Astrocyte (in vitro differentiated cells and primary cell): ENCODE measurements around the gene GRK5. TPM values are rescaled to one million over a fixed set of nuclear protein-coding genes. Genes with fewer than 3 reads are reported as not detected.

Experiments used
- DNase-seq: peaks from one replicate; pipeline ENCODE4 v3.0.0-alpha.2; 2010; ENCODE audit warnings: low read depth
- FAIRE-seq: peaks from 2 replicates; lab custom pipeline; 2011; peaks lifted over from hg19 to GRCh38; lab: Jason Lieb, UNC
- H2AFZ ChIP-seq: 2 replicates; pipeline ENCODE4 v1.6.0; 2012; ENCODE audit warnings: low read depth, low read length, inconsistent platforms
- H3K27ac ChIP-seq: 2 replicates; pipeline ENCODE4 v1.5.1; 2011; ENCODE audit warnings: low read depth, low read length, inconsistent platforms
- H3K27me3 ChIP-seq: 2 replicates; pipeline ENCODE4 v1.6.0; 2011; ENCODE audit warnings: low read length, inconsistent platforms; ENCODE audit not compliant: insufficient read depth
- H3K36me3 ChIP-seq: 2 replicates; pipeline ENCODE4 v1.5.1; 2011; ENCODE audit warnings: low read length, inconsistent platforms; ENCODE audit not compliant: insufficient read depth
- H3K4me1 ChIP-seq: 2 replicates; pipeline ENCODE4 v1.5.1; 2011; ENCODE audit warnings: low read length, inconsistent platforms; ENCODE audit not compliant: insufficient read depth
- H3K4me2 ChIP-seq: 2 replicates; pipeline ENCODE4 v1.6.0; 2012; ENCODE audit warnings: low read length, inconsistent platforms
- H3K4me3 ChIP-seq: 2 replicates; pipeline ENCODE4 v1.5.1; 2011; ENCODE audit warnings: low read depth, mild to moderate bottlenecking, low read length, inconsistent platforms; ENCODE audit not compliant: insufficient read depth
- H3K79me2 ChIP-seq: 2 replicates; pipeline ENCODE4 v1.6.0; 2012; ENCODE audit warnings: mild to moderate bottlenecking, low read length, inconsistent platforms; ENCODE audit not compliant: insufficient read depth
- H3K9ac ChIP-seq: 2 replicates; pipeline ENCODE4 v1.6.0; 2012; ENCODE audit warnings: mild to moderate bottlenecking, low read length, inconsistent platforms
- H3K9me3 ChIP-seq: 2 replicates; pipeline ENCODE4 v1.5.1; 2012; ENCODE audit warnings: low read depth, mild to moderate bottlenecking, low read length, inconsistent platforms; ENCODE audit not compliant: insufficient read depth
- H4K20me1 ChIP-seq: 2 replicates; pipeline ENCODE4 v1.6.0; 2012; ENCODE audit warnings: low read length, inconsistent platforms; ENCODE audit not compliant: insufficient read depth
- H3K27ac Mint-ChIP-seq: one replicate; pipeline ENCODE4 v1.8.0; 2021; ENCODE audit warnings: mild to moderate bottlenecking, mixed read lengths; ENCODE audit not compliant: unreplicated experiment
- H3K27me3 Mint-ChIP-seq: one replicate; pipeline ENCODE4 v1.8.0; 2021; ENCODE audit warnings: low read depth, mixed read lengths; ENCODE audit not compliant: unreplicated experiment
- H3K36me3 Mint-ChIP-seq: one replicate; pipeline ENCODE4 v1.8.0; 2021; ENCODE audit warnings: low read depth, mixed read lengths; ENCODE audit not compliant: unreplicated experiment
- H3K4me1 Mint-ChIP-seq: one replicate; pipeline ENCODE4 v1.8.0; 2021; ENCODE audit warnings: low read depth, mixed read lengths; ENCODE audit not compliant: unreplicated experiment
- H3K4me3 Mint-ChIP-seq: one replicate; pipeline ENCODE4 v1.8.0; 2021; ENCODE audit warnings: mild to moderate bottlenecking, moderate library complexity, mixed read lengths; ENCODE audit not compliant: unreplicated experiment
- H3K9me3 Mint-ChIP-seq: one replicate; pipeline ENCODE4 v1.8.0; 2021; ENCODE audit warnings: mild to moderate bottlenecking, mixed read lengths; ENCODE audit not compliant: unreplicated experiment
- CTCF ChIP-seq: IDR thresholded peaks from 2 replicates; pipeline ENCODE4 v1.5.1; 2011; ENCODE audit warnings: low read depth, mild to moderate bottlenecking, inconsistent platforms, low read length, moderate library complexity; ENCODE audit not compliant: insufficient read depth
- EZH2 ChIP-seq: IDR thresholded peaks from 2 replicates; pipeline ENCODE4 v1.6.1; 2012; ENCODE audit warnings: mild to moderate bottlenecking, low read length, inconsistent platforms; ENCODE audit not compliant: insufficient read depth
- total RNA-seq: library from RNA; stranded (reverse); gene quantifications from 2 replicates; pipeline ENCODE4 v1.2.1, GENCODE V29; 2021

GRK5 gene
- total RNA-seq, 1 donor from 2014 or later, result 8.5 TPM

DNA sequence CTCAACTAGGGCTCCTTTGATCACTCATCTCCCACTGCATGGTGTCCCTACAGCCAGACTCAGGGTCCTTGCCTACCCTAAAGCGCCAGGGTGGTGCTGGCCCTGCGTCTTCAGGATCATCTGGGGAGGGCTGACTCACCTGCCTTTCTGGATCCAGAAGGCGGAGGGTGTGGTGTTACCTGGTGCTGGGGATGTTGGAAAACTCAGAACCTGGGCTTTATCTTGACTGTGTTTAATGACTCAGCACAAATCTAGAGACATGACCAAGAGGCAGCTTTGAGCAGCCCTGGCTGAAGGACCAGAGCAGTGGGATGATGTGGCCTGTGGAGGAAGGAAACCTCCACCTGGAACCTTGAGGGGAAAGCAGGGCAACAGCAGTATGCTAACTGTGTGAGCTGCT, 96.5 kb downstream of the GRK5 start:
- no peak for TF ChIP-seq EZH2
- no peak for TF ChIP-seq CTCF
- no peak for FAIRE-seq
- Mint-ChIP-seq H3K27ac (no peak overlapping the region), H3K27me3 (no peaks in the 10 kb centered on the region), H3K9me3 (no peaks in the 10 kb centered on the region), H3K4me1 (peaks cover 46% of the 10 kb centered on the region), H3K4me3 (no peak overlapping the region), H3K36me3 (peaks cover 4% of the 10 kb centered on the region)
- Histone ChIP-seq H2AFZ (no peak overlapping the region), H3K4me3 (no peak overlapping the region), H3K27me3 (no peaks in the 10 kb centered on the region), H4K20me1 (peaks cover 36% of the 10 kb centered on the region), H3K4me2 (no peak overlapping the region), H3K79me2 (peaks cover 13% of the 10 kb centered on the region), H3K27ac (no peak overlapping the region), H3K4me1 (peaks cover 35% of the 10 kb centered on the region), H3K36me3 (no peaks in the 10 kb centered on the region), H3K9ac (no peak overlapping the region), H3K9me3 (no peaks in the 10 kb centered on the region)
- no peak for DNase-seq

DNA sequence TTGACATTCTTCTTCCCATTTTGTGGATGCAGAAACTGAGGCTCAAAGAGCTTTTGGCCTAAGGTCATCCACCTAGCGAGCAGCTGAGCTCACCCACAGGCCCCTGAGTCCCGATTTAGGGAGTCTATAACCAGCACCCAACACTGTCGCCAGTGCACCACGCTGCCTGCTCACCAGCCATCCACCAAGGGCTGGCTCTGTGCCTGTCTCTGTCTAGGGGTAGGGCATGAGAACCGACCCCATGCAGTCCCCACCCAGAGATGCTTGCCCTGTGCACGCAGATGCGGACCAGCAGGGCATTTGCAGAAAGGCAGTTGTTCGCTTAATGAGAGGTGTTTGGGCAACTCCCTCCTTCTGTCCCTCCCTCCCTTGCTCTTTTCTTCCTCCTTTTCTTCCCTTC, 97.2 kb downstream of the GRK5 start:
- H2AFZ ChIP-seq, result no peak overlapping the region
- FAIRE-seq, result no peak
- Mint-ChIP-seq H3K9me3 (no peaks in the 10 kb centered on the region), H3K4me1 (peaks cover 46% of the 10 kb centered on the region), H3K4me3 (no peak overlapping the region), H3K27me3 (no peaks in the 10 kb centered on the region), H3K36me3 (peaks cover 4% of the 10 kb centered on the region), H3K27ac (no peak overlapping the region)
- H3K9ac ChIP-seq, result no peak overlapping the region
- no peaks in the 10 kb centered on the region for H3K36me3 ChIP-seq
- no peak overlapping the region for H3K4me3 ChIP-seq
- H3K27me3 ChIP-seq, result no peaks in the 10 kb centered on the region
- H3K4me2 ChIP-seq, result no peak overlapping the region
- TF ChIP-seq CTCF (no peak), EZH2 (no peak)
- no peaks in the 10 kb centered on the region for H3K9me3 ChIP-seq
- DNase-seq, result no peak
- H3K4me1 ChIP-seq, result peaks cover 35% of the 10 kb centered on the region
- no peak overlapping the region for H3K27ac ChIP-seq
- H4K20me1 ChIP-seq, result peaks cover 36% of the 10 kb centered on the region
- peaks cover 20% of the 10 kb centered on the region for H3K79me2 ChIP-seq

DNA sequence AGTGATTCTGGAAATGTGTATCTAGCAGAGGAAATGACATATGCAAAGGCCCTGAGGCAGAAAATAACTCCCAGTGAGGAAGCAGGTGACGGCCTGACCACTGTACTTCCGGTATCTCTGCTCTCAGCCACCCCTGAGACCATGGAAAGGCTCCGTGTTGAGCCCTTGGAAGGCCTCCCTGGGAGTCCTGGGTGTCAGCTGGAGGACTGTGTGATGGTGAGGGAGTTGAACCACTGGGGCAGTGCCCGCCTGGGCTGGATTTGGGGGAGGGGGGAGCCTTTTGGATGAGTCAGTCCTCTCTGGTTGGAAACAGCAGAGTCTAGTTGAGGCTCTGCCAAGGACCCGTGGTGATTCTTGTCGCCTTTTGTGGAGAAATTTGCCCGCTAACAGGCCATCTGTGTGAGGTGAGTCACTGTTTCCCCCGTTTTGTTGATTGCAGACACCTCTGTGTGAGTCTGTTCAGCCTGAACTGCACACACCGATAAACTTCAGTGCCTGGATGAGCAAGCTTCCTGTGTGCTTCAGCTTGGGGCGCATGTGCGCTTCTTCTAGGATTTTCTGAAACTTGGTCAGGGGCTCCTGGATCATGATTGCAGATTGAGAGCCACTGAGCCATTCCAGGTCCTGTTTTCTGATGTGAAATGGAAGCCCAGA, 98.6 kb downstream of the GRK5 start:
- H3K4me1 Mint-ChIP-seq, result peaks cover 53% of the 10 kb centered on the region
- H3K27ac Mint-ChIP-seq, result peak overlapping the region; percentile 78
- no peaks in the 10 kb centered on the region for H3K27me3 Mint-ChIP-seq
- no peaks in the 10 kb centered on the region for H3K27me3 ChIP-seq
- H3K79me2 ChIP-seq, result peaks cover 20% of the 10 kb centered on the region
- peaks cover 30% of the 10 kb centered on the region for H4K20me1 ChIP-seq
- H3K36me3 Mint-ChIP-seq, result peaks cover 4% of the 10 kb centered on the region
- peaks cover 35% of the 10 kb centered on the region for H3K4me1 ChIP-seq
- H3K9me3 Mint-ChIP-seq, result no peaks in the 10 kb centered on the region
- FAIRE-seq (peak; percentile 92), DNase-seq (peak; percentile 99)
- H3K4me3 Mint-ChIP-seq, result peak overlapping the region; percentile 1
- H2AFZ ChIP-seq, result peak overlapping the region; percentile 26
- H3K27ac ChIP-seq, result peak overlapping the region; percentile 72
- TF ChIP-seq EZH2, result no peak
- H3K4me3 ChIP-seq, result peak overlapping the region; percentile 6
- H3K9me3 ChIP-seq, result no peaks in the 10 kb centered on the region
- H3K4me2 ChIP-seq, result peak overlapping the region; percentile 69
- H3K9ac ChIP-seq, result peak overlapping the region; percentile 59
- H3K36me3 ChIP-seq, result no peaks in the 10 kb centered on the region
